ENCODE data around the gene MYOD1.

The MYOD1 gene

DNA sequence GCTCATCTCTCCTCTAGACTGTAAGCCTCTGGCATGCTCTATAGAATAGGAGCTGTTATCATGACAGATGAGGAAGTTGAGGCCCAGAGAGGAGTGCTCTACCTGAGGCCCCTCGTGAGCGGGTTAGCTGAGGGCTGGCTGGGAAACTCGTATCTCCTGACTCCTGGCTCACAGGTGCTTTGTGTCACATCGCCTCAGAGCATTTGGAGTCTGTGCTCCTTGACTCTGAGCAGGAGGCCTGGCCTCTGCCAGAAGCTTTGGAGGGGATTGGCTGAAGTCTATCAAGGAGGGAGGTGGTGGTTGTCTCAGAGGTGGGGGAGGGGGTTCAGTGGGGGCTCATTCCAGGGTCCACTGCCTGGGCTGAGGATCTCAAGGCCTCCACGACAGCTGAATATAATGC is 22.6 kb downstream of the MYOD1 start:
- H3K27me3 ChIP-seq (replicated peaks; ENCODE audit: control insufficient read depth, insufficient read depth, low read length, poor library complexity, severe bottlenecking): peaks cover 4% of the 10 kb centered on the region

DNA sequence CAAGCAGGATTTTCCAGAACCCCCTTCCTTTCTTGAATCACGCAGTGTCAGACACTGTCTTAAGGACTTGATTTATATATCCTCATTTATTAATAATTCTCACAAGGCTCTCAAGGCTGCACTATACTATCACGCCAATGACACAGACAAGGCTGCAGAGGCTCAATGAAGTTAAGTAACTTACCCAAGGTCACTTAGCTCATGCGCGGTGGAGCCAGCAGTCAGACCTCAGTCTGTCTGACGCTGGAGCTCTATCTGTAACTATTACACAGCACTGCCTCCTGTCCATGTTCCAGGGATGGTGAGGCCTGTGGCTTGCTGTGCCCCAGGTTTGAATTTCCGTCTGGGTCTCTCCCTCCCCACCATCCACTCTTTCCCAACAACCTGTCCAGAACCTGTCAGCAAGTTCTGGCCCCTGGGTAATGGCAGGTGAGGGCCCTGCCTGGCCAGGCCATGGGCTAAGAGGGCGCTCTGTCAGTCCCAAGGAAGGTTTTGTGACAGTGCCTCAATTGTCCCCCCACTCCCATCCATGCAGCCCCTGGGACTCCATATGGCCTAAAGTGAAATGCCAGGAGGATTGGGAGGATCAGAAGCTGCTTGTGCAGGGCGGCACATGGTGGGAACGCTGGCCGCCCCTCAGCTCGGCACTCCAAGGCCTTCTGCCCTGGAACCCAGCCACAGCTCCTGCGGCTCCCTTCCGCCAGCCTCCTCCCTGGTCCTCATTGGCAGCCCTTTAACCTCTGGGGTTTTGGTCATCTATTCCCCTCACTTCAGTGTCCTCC is 23.8 kb downstream of the MYOD1 start:
- H3K9me3 ChIP-seq (ENCODE audit: control insufficient read depth, low read length): no peaks in the 10 kb centered on the region
- H3K27ac ChIP-seq (ENCODE audit: insufficient read depth, low read length, poor library complexity, severe bottlenecking): no peak overlapping the region
- H3K36me3 ChIP-seq (ENCODE audit: control insufficient read depth, insufficient read depth, low read length): no peaks in the 10 kb centered on the region
- no peak overlapping the region for H3K4me3 ChIP-seq (ENCODE audit: insufficient read depth, low read depth, low read length, poor library complexity, severe bottlenecking)
- no peak for DNase-seq
- H3K27me3 ChIP-seq (replicated peaks; ENCODE audit: control insufficient read depth, insufficient read depth, low read length, poor library complexity, severe bottlenecking): no peaks in the 10 kb centered on the region
- H3K4me1 ChIP-seq (ENCODE audit: control insufficient read depth, insufficient read depth, low read length, poor library complexity, severe bottlenecking): no peaks in the 10 kb centered on the region

More for the DNA sequence above, 22.6 kb downstream of the MYOD1 start:
- Histone ChIP-seq H3K27ac (ENCODE audit: insufficient read depth, low read length, poor library complexity, severe bottlenecking) (no peak overlapping the region), H3K4me3 (ENCODE audit: insufficient read depth, low read depth, low read length, poor library complexity, severe bottlenecking) (no peak overlapping the region), H3K4me1 (ENCODE audit: control insufficient read depth, insufficient read depth, low read length, poor library complexity, severe bottlenecking) (no peaks in the 10 kb centered on the region), H3K9me3 (ENCODE audit: control insufficient read depth, low read length) (no peaks in the 10 kb centered on the region), H3K36me3 (ENCODE audit: control insufficient read depth, insufficient read depth, low read length) (no peaks in the 10 kb centered on the region)
- DNase-seq: no peak

DNA sequence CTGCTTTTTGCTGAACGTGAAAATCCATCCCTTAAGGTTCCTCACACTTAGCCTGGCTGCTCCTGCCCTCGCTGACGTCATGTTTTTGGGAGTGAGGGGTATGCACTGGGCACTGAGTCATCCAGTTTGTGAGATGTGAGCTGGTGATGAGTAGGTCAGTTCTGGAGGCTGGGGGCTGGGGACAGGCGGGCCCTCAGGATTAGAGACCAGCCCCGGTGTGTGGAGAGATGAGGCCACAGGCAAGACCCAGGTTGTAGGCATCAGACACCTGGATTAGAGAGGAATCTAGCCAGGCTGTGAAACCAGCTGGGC is 24.4 kb downstream of the MYOD1 start:
- Histone ChIP-seq H3K4me1 (ENCODE audit: control insufficient read depth, insufficient read depth, low read length, poor library complexity, severe bottlenecking) (no peaks in the 10 kb centered on the region), H3K9me3 (ENCODE audit: control insufficient read depth, low read length) (no peaks in the 10 kb centered on the region), H3K27me3 (replicated peaks; ENCODE audit: control insufficient read depth, insufficient read depth, low read length, poor library complexity, severe bottlenecking) (no peaks in the 10 kb centered on the region), H3K4me3 (ENCODE audit: insufficient read depth, low read depth, low read length, poor library complexity, severe bottlenecking) (no peak overlapping the region), H3K27ac (ENCODE audit: insufficient read depth, low read length, poor library complexity, severe bottlenecking) (no peak overlapping the region), H3K36me3 (ENCODE audit: control insufficient read depth, insufficient read depth, low read length) (no peaks in the 10 kb centered on the region)
- DNase-seq: no peak

DNA sequence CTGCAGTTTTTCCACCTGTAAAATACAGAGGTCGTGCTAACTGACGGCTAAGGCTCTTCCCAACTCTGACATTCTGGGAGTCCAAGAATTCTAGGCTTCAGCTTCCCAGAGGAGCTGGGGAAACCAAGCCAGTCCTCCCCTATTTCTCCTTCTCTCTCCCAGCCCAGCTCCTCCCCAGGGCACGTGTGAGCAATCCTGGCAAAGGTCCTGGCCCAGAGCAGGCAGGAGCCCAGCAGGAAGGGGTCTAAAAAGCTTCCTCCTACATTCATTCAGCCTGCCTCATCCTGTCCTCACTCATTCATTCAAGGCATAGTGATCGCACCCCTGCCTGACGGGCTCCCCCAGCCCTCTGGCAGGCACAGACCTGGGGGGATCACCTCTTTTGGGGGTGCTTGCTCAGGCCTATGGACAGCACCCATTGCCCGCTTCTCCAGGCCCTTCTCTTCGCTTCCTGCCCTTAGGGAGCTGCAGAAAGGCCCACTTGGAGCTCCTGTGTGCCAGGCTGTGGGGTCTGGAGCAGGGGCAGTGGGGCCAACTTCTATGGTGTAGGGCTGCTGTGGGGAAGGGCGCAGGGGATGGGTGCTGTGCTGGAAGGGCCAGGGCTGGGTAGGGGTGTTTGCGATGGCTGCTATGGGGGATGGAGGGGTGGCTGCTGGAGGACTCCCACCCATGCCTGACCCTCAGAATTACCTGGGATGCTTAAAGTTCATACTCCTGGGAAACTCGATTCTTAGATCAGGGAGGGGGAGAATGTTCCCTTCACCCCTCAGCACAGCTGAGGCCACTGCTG is 25.0 kb downstream of the MYOD1 start:
- no peak for DNase-seq
- H3K4me1 ChIP-seq (ENCODE audit: control insufficient read depth, insufficient read depth, low read length, poor library complexity, severe bottlenecking): no peaks in the 10 kb centered on the region
- no peak overlapping the region for H3K4me3 ChIP-seq (ENCODE audit: insufficient read depth, low read depth, low read length, poor library complexity, severe bottlenecking)
- no peak overlapping the region for H3K27ac ChIP-seq (ENCODE audit: insufficient read depth, low read length, poor library complexity, severe bottlenecking)
- no peaks in the 10 kb centered on the region for H3K27me3 ChIP-seq (replicated peaks; ENCODE audit: control insufficient read depth, insufficient read depth, low read length, poor library complexity, severe bottlenecking)
- no peaks in the 10 kb centered on the region for H3K9me3 ChIP-seq (ENCODE audit: control insufficient read depth, low read length)
- no peaks in the 10 kb centered on the region for H3K36me3 ChIP-seq (ENCODE audit: control insufficient read depth, insufficient read depth, low read length)

DNA sequence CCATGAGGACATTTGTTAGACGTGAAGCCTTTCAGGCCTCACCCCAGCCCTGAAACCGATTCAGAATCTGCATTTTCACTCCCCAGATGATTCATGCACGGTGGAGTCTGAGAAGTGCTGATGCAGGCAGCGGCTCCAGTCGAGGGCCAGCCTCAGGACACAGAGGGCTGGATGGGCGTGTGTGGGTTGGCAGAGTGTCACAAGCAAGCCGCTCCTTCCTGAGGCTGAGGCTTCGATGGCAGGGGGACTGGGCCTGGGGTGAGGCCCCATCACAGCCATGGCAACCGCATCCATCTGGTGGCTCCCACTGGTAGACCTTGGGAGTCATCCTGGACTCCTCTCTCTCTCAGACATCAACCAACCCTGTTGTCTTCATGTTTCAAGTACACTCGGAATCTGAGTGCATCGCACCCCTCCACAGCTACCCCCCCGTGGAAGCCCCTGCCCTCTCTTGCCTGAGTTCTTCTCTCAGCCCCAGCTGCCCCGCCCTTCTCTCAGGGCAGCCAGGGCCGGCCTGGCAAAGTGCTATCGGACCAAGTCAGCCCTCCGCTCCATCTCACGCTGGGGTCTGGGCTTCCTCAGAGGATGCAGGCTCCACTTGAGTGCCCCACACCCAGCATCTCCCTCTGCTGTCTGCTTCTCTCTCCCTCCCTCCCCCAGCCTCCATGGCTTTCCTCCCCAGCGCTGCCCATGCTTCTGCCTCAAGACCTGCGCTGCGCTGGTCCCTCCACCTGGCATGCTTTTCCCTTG is 25.8 kb downstream of the MYOD1 start:
- Histone ChIP-seq H3K36me3 (ENCODE audit: control insufficient read depth, insufficient read depth, low read length) (no peaks in the 10 kb centered on the region), H3K9me3 (ENCODE audit: control insufficient read depth, low read length) (no peaks in the 10 kb centered on the region), H3K4me1 (ENCODE audit: control insufficient read depth, insufficient read depth, low read length, poor library complexity, severe bottlenecking) (no peaks in the 10 kb centered on the region), H3K27me3 (replicated peaks; ENCODE audit: control insufficient read depth, insufficient read depth, low read length, poor library complexity, severe bottlenecking) (no peaks in the 10 kb centered on the region), H3K27ac (ENCODE audit: insufficient read depth, low read length, poor library complexity, severe bottlenecking) (no peak overlapping the region), H3K4me3 (ENCODE audit: insufficient read depth, low read depth, low read length, poor library complexity, severe bottlenecking) (no peak overlapping the region)
- no peak for DNase-seq

DNA sequence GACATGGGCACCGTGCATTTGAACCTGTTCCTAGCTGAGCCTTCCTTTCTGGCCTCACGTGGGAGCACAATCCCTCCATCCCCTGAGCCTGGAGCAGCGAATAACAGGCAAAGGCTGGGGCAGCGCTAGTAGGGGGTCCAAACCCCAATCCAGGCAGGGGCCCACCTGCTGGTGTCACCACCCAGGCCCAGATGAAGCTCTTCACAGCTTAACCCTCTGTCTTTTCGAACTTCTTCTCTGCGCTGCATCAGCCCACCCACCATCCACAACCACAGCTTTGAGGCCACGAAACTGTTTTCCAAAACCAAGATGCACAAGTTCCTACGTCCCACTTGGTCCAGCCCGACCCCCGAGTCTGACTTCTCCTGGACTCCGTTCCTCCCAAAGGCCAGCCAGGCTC is 26.7 kb downstream of the MYOD1 start:
- no peaks in the 10 kb centered on the region for H3K4me1 ChIP-seq (ENCODE audit: control insufficient read depth, insufficient read depth, low read length, poor library complexity, severe bottlenecking)
- no peaks in the 10 kb centered on the region for H3K9me3 ChIP-seq (ENCODE audit: control insufficient read depth, low read length)
- no peaks in the 10 kb centered on the region for H3K36me3 ChIP-seq (ENCODE audit: control insufficient read depth, insufficient read depth, low read length)
- DNase-seq: no peak
- no peak overlapping the region for H3K27ac ChIP-seq (ENCODE audit: insufficient read depth, low read length, poor library complexity, severe bottlenecking)
- no peak overlapping the region for H3K4me3 ChIP-seq (ENCODE audit: insufficient read depth, low read depth, low read length, poor library complexity, severe bottlenecking)
- H3K27me3 ChIP-seq (replicated peaks; ENCODE audit: control insufficient read depth, insufficient read depth, low read length, poor library complexity, severe bottlenecking): no peaks in the 10 kb centered on the region

DNA sequence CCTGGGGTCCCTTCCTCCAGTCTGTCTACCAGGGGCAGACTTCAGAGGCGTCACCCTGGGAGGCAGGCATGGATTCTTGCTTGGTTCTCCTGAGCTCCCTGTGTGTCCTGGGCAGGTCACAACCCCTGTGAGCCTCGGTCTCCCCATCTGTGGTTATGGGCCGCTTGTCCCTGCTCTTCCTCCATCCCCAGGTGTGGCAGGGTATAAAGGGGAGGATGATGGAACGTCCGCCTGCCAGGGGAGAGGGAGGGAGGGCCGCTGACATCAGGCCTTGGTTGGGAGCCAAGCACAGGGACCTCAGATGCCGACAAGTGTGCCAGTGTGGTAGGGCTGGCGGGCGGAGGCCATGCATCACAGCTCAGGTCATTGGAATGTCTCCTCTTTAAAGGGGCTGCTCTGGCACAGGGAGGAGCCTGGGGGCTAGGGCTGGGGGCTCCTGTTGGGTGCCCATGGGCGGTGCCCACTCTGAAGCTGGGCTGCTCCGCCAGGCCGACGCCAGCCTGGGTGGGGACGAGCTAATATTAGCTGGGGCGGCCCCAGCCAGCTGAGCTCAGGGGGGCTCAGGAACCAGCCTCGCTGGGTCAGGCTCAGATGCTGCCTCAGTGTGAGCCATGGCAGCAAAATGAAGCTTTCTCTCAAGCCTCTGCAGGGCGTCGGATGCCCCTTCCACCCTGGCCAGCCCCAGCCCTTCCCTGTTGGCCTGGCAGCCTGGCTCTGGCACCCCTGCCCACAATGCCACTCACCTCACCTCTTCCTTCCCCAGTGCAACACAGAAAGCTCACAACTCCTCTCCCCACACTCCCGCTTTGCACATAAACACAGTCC is 28.0 kb downstream of the MYOD1 start:
- Histone ChIP-seq H3K9me3 (ENCODE audit: control insufficient read depth, low read length) (no peaks in the 10 kb centered on the region), H3K27me3 (replicated peaks; ENCODE audit: control insufficient read depth, insufficient read depth, low read length, poor library complexity, severe bottlenecking) (no peaks in the 10 kb centered on the region)
- no peak for DNase-seq

DNA sequence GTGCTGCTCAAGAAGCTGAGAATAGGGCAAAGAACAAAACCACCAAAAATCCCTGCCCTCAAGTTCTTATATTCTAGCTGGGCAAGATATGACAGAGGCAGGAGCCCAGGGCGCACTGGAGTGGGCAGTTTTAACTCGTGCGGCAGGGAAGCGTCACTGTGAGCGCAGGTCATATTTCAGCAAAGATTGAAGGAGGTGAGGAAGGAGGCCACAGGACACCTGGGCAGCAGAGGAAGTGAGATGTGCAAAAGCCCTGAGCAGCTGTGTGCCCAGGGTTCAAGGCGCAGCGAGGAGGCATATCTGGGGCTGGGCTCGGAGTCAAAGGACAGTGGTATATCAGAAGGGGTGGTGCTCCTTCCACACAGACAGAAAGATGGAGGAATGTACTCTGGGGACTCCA is 28.7 kb downstream of the MYOD1 start:
- H3K9me3 ChIP-seq (ENCODE audit: control insufficient read depth, low read length): no peaks in the 10 kb centered on the region
- H3K4me3 ChIP-seq (ENCODE audit: insufficient read depth, low read depth, low read length, poor library complexity, severe bottlenecking): no peak overlapping the region
- no peaks in the 10 kb centered on the region for H3K27me3 ChIP-seq (replicated peaks; ENCODE audit: control insufficient read depth, insufficient read depth, low read length, poor library complexity, severe bottlenecking)
- no peaks in the 10 kb centered on the region for H3K4me1 ChIP-seq (ENCODE audit: control insufficient read depth, insufficient read depth, low read length, poor library complexity, severe bottlenecking)
- no peak overlapping the region for H3K27ac ChIP-seq (ENCODE audit: insufficient read depth, low read length, poor library complexity, severe bottlenecking)
- no peaks in the 10 kb centered on the region for H3K36me3 ChIP-seq (ENCODE audit: control insufficient read depth, insufficient read depth, low read length)
- DNase-seq: no peak

More for the DNA sequence above, 28.0 kb downstream of the MYOD1 start:
- Histone ChIP-seq H3K27ac (ENCODE audit: insufficient read depth, low read length, poor library complexity, severe bottlenecking) (no peak overlapping the region), H3K4me3 (ENCODE audit: insufficient read depth, low read depth, low read length, poor library complexity, severe bottlenecking) (no peak overlapping the region), H3K4me1 (ENCODE audit: control insufficient read depth, insufficient read depth, low read length, poor library complexity, severe bottlenecking) (no peaks in the 10 kb centered on the region), H3K36me3 (ENCODE audit: control insufficient read depth, insufficient read depth, low read length) (no peaks in the 10 kb centered on the region)

DNA sequence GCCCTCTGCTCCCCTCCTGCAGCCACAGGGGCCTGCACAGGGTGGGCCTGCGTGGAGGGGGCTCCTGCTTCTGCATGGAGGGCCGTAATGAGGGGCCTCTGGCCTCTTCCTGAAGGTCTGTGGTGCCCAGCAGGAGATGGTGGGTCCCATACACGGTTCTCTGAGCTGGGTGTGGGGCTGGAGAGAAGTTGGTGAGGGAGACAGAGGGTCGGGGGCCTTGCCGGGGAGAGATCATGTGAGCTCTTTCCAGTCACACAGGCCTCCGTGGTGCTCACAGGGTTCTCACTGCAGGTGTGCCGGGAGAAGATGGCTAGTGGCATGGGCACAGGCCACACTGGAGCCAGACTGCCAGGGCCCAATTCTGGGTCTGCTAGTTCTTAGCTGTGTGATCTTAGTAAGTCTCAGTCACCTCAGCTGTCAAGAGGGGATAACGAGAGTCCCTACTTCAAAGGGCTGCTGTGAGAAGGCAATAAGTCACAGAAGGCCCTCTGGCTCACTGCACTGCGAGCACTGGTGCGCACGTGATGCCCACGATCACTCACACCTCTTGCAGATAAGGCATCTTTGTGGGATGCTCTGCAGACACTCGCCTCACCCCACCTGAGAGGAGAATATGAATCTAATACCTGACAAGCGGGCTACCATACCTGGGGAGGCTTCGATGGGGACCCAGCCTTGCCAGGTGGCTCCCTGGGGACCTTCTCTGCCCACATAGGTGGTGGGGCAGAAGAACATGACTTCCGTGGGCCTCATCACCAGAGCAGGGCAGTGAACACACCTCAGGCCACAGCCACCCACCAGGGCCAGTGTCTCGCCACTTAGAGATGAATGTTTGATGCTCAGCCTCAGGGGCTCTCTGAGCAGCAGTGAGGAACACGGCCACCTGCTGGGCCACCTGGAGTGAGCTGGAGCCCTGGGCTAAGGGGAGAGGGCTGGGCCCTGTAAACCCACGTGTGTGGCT is 29.7 kb downstream of the MYOD1 start:
- Histone ChIP-seq H3K27ac (ENCODE audit: insufficient read depth, low read length, poor library complexity, severe bottlenecking) (no peak overlapping the region), H3K9me3 (ENCODE audit: control insufficient read depth, low read length) (no peaks in the 10 kb centered on the region), H3K36me3 (ENCODE audit: control insufficient read depth, insufficient read depth, low read length) (no peaks in the 10 kb centered on the region), H3K4me1 (ENCODE audit: control insufficient read depth, insufficient read depth, low read length, poor library complexity, severe bottlenecking) (no peaks in the 10 kb centered on the region), H3K27me3 (replicated peaks; ENCODE audit: control insufficient read depth, insufficient read depth, low read length, poor library complexity, severe bottlenecking) (no peaks in the 10 kb centered on the region), H3K4me3 (ENCODE audit: insufficient read depth, low read depth, low read length, poor library complexity, severe bottlenecking) (no peak overlapping the region)
- DNase-seq: no peak
